GM23338 (cell line): ENCODE measurements around the gene FILIP1. TPM values are rescaled to one million over a fixed set of nuclear protein-coding genes. Genes with fewer than 3 reads are reported as not detected.

ENCODE experiments used
- ATAC-seq: fragments of 200-7000 bp; cut with Tn5 transposase; 3 replicates; pipeline ENCODE4 v1.9.1; 2020
- DNase-seq: peaks from one replicate; pipeline ENCODE4 v3.0.0-alpha.2; 2015; ENCODE audit warnings: low spot score
- H2AFZ ChIP-seq: fragments of 200-600 bp; sonication (generic); 2 replicates; pipeline ENCODE4 v1.8.0; 2016; ENCODE audit warnings: antibody characterized with exemption, mild to moderate bottlenecking, moderate library complexity
- H3F3A ChIP-seq: fragments of 200-600 bp; sonication (generic); replicated peaks from 2 replicates; pipeline ENCODE4 v1.8.0; 2017; ENCODE audit warnings: antibody characterized with exemption, mixed run types, low read depth
- H3K27ac ChIP-seq: fragments of 200-600 bp; sonication (generic); 2 replicates; pipeline ENCODE4 v1.6.1; 2016; ENCODE audit warnings: low read depth
- H3K27me3 ChIP-seq: fragments of 200-600 bp; sonication (generic); 2 replicates; pipeline ENCODE4 v1.8.0; 2016; ENCODE audit warnings: mild to moderate bottlenecking, mixed run types, moderate library complexity; ENCODE audit not compliant: insufficient read depth
- H3K36me3 ChIP-seq: fragments of 200-600 bp; sonication (generic); 2 replicates; pipeline ENCODE4 v1.8.0; 2016; ENCODE audit warnings: mild to moderate bottlenecking; ENCODE audit not compliant: insufficient read depth
- H3K4me1 ChIP-seq: fragments of 200-600 bp; sonication (generic); 2 replicates; pipeline ENCODE4 v1.8.0; 2016; ENCODE audit warnings: mild to moderate bottlenecking, moderate library complexity; ENCODE audit not compliant: insufficient read depth
- H3K4me2 ChIP-seq: fragments of 200-600 bp; sonication (generic); 2 replicates; pipeline ENCODE4 v1.7.1; 2017; ENCODE audit warnings: mixed run types
- H3K4me3 ChIP-seq: fragments of 200-600 bp; sonication (generic); 2 replicates; pipeline ENCODE4 v1.6.1; 2016; ENCODE audit warnings: mixed run types
- H3K79me2 ChIP-seq: fragments of 200-600 bp; sonication (generic); replicated peaks from 2 replicates; pipeline ENCODE4 v1.8.0; 2017; ENCODE audit warnings: mild to moderate bottlenecking; ENCODE audit not compliant: insufficient read depth
- H3K9me2 ChIP-seq: fragments of 200-600 bp; sonication (generic); 2 replicates; pipeline ENCODE4 v1.8.0; 2017; ENCODE audit not compliant: insufficient read depth
- H4K20me1 ChIP-seq: fragments of 200-600 bp; sonication (generic); replicated peaks from 2 replicates; pipeline ENCODE4 v1.8.0; 2017; ENCODE audit warnings: mild to moderate bottlenecking; ENCODE audit not compliant: insufficient read depth
- H3K27ac Mint-ChIP-seq: 2 replicates; pipeline ENCODE4 v1.8.0; 2020; ENCODE audit warnings: inconsistent platforms, mild to moderate bottlenecking, moderate library complexity, mixed read lengths
- H3K27me3 Mint-ChIP-seq: 3 replicates; pipeline ENCODE4 v1.8.0; 2022; ENCODE audit warnings: low read depth, mild to moderate bottlenecking, moderate library complexity, mixed read lengths, inconsistent platforms; ENCODE audit not compliant: insufficient read depth, poor library complexity
- H3K36me3 Mint-ChIP-seq: 3 replicates; pipeline ENCODE4 v1.8.0; 2021; ENCODE audit warnings: low read depth, mild to moderate bottlenecking, inconsistent platforms, moderate library complexity, mixed read lengths
- H3K4me1 Mint-ChIP-seq: 3 replicates; pipeline ENCODE4 v1.8.0; 2020; ENCODE audit warnings: mild to moderate bottlenecking, inconsistent platforms, mixed read lengths
- H3K4me3 Mint-ChIP-seq: 3 replicates; pipeline ENCODE4 v1.8.0; 2021; ENCODE audit warnings: moderate library complexity, mild to moderate bottlenecking, inconsistent platforms, mixed read lengths
- H3K9me3 Mint-ChIP-seq: 3 replicates; pipeline ENCODE4 v1.8.0; 2020; ENCODE audit warnings: moderate library complexity, mild to moderate bottlenecking, inconsistent platforms, mixed read lengths
- CTCF ChIP-seq, 2 experiments: fragments of 200-600 bp in 1 of 2; sonication (generic) in 1 of 2; conservative IDR thresholded peaks; 2 replicates each; pipeline versions ENCODE4 v1.5.1 to v1.6.1; 2016 to 2017; ENCODE audit warnings: antibody characterized with exemption in 2 of 2, low read depth in 2 of 2, mild to moderate bottlenecking in 2 of 2, moderate library complexity in 1 of 2
- ETS1 ChIP-seq: IDR thresholded peaks from 2 replicates; pipeline ENCODE4 v1.6.1; 2016; ENCODE audit warnings: antibody characterized with exemption
- EZH2 ChIP-seq: fragments of 200-600 bp; sonication (generic); IDR thresholded peaks from one replicate; pipeline ENCODE4 v1.8.0; 2017; ENCODE audit warnings: antibody characterized with exemption, mild to moderate bottlenecking, low read depth; ENCODE audit not compliant: unreplicated experiment
- EZH2phosphoT487 ChIP-seq: fragments of 200-600 bp; sonication (generic); IDR thresholded peaks from one replicate; pipeline ENCODE4 v1.8.1; 2018; ENCODE audit warnings: antibody characterized with exemption; ENCODE audit not compliant: unreplicated experiment
- POLR2AphosphoS5 ChIP-seq: IDR thresholded peaks from 2 replicates; pipeline ENCODE4 v1.6.1; 2016; ENCODE audit warnings: antibody characterized with exemption, low read depth
- ZNF331 ChIP-seq: fragments of 250-450 bp; sonication (Bioruptor Pico); IDR thresholded peaks from 2 replicates; pipeline ENCODE4 v1.5.0; 2020; ENCODE audit warnings: low read depth, mild to moderate bottlenecking, moderate library complexity
- ZNF462 ChIP-seq: fragments of 250-450 bp; sonication (Bioruptor Pico); IDR thresholded peaks from 2 replicates; pipeline ENCODE4 v1.5.0; 2020; ENCODE audit warnings: mild to moderate bottlenecking, moderate library complexity
- polyA plus RNA-seq: library from polyadenylated mRNA; unstranded; fragments of >200 nt; fragmentation: Nextera tagmentation; extraction: Ambion mirVana; gene quantifications from 2 replicates; pipeline ENCODE4 v1.2.1, GENCODE V29; 2016
- total RNA-seq: library from RNA; depleted of rRNA; stranded (reverse); fragments of >200 nt; shearing (Covaris generic); gene quantifications from 2 replicates; pipeline ENCODE4 v1.2.3, GENCODE V29; 2014

Gene FILIP1
- total and polyA plus RNA-seq, 2 experiments from 2014 or later, result 3.7 to 6.4 TPM

GRCh38 chr6:75291744-75292143 lies 201.9 kb downstream of the FILIP1 start:
- DNase-seq, result no peak
- no peak overlapping the region for H3K27ac Mint-ChIP-seq
- Histone ChIP-seq H4K20me1 (no peaks in the 10 kb centered on the region), H3K4me1 (peaks cover 5% of the 10 kb centered on the region; the same call in 1 of the 2 replicates), H3F3A (no peaks in the 10 kb centered on the region), H3K79me2 (no peaks in the 10 kb centered on the region), H3K4me2 (no peak overlapping the region), H3K27me3 (no peaks in the 10 kb centered on the region), H3K27ac (no peak overlapping the region), H3K9me2 (no peaks in the 10 kb centered on the region), H3K4me3 (no peak overlapping the region), H2AFZ (no peak overlapping the region), H3K36me3 (no peaks in the 10 kb centered on the region)
- no peaks in the 10 kb centered on the region for H3K9me3 Mint-ChIP-seq
- H3K4me3 Mint-ChIP-seq, result no peak overlapping the region
- H3K27me3 Mint-ChIP-seq, result no peaks in the 10 kb centered on the region
- no peaks in the 10 kb centered on the region for H3K36me3 Mint-ChIP-seq
- ATAC-seq, result no peak
- H3K4me1 Mint-ChIP-seq, result peaks cover 16% of the 10 kb centered on the region
- TF ChIP-seq POLR2AphosphoS5 (no peak), CTCF (conservative IDR thresholded peaks at IDR 0.05; ENCODE audit: low read depth in 2 of 2) (no peak), EZH2 (no peak), EZH2phosphoT487 (no peak), ETS1 (no peak), ZNF331 (CRISPR knock-in tag) (no peak), ZNF462 (CRISPR knock-in tag) (no peak)
